ENCODE measurements around the gene IL16.

DNA sequence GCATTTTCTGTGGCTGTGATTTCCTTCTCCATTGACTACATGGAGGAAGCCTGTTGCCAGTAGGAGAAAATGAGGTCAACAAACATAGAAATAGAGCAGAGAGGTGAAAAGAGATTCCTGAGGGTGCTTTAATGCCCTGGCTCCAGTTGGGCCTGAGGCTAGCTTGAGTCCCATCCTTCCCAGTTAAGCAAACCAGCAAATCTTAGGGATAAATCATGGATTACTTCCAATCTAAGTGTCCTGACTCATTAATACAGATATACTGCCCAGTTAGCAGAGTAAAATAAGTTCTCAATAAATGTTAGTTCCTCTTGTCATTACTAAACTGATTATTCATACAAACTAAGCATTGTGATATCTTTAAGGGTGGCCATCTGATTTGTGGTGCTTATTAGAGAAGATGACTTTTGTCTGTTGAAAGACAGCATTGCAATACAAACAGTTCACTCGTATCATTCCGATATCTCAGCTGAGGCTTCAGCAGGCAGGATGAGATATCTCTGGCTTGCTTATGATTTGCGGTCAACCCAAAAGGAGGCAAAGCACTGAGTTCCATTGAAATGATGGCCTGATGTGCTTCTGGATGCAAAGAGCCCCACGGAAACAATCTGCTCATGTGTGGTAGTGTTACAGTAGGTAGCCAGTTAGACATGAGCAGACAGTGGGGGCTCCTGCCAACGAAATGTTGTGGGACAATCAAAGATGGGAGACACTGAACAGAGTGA is 133.8 kb downstream of the IL16 start:
- TF ChIP-seq, protein P1, sequence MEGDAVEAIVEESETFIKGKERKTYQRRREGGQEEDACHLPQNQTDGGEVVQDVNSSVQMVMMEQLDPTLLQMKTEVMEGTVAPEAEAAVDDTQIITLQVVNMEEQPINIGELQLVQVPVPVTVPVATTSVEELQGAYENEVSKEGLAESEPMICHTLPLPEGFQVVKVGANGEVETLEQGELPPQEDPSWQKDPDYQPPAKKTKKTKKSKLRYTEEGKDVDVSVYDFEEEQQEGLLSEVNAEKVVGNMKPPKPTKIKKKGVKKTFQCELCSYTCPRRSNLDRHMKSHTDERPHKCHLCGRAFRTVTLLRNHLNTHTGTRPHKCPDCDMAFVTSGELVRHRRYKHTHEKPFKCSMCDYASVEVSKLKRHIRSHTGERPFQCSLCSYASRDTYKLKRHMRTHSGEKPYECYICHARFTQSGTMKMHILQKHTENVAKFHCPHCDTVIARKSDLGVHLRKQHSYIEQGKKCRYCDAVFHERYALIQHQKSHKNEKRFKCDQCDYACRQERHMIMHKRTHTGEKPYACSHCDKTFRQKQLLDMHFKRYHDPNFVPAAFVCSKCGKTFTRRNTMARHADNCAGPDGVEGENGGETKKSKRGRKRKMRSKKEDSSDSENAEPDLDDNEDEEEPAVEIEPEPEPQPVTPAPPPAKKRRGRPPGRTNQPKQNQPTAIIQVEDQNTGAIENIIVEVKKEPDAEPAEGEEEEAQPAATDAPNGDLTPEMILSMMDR (IDR thresholded peaks at IDR 0.05) = no peak
- TF ChIP-seq POLR2AphosphoS5 (IDR thresholded peaks at IDR 0.05) = no peak
- no peak for TF ChIP-seq POLR2A (IDR thresholded peaks at IDR 0.05)

All from breast epithelium (tissue), 3 donors.